GM12874 (cell line): Measurements from ENCODE around the gene RIC8A.

ENCODE experiments used
- CTCF ChIP-seq: IDR thresholded peaks from 2 replicates; pipeline ENCODE4 v1.5.1; 2011; ENCODE audit warnings: low read depth, mild to moderate bottlenecking, control low read depth, low read length, moderate library complexity; ENCODE audit not compliant: insufficient read depth

Gene RIC8A

DNA sequence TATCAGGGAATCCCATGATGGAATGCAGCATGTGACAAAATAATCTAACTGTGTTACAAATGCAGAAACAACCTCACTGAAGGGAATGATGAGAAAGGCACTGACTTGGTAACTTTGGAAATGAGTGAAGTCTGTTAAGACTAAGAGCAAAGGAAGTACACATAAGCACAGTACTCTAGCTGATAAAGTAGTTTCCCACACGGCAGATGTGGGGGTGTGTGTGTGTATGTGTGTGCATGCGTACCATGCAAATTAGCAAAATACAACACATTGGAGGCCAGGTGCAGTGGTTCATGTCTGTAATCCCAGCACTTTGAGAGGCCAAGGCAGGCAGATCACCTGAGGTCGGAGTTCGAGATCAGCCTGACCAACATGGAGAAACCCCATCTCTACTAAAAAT lies 54.1 kb downstream of the RIC8A start:
- no peak for TF ChIP-seq CTCF
